HG02588 (cell line): Measurements from ENCODE around the gene TBCK.

ENCODE experiments used
- ATAC-seq: cut with Tn5 transposase; IDR thresholded peaks from one replicate; pipeline ENCODE4 v1.9.1; 2021; ENCODE audit warnings: mild to moderate bottlenecking, moderate library complexity; ENCODE audit not compliant: unreplicated experiment

Gene TBCK

DNA sequence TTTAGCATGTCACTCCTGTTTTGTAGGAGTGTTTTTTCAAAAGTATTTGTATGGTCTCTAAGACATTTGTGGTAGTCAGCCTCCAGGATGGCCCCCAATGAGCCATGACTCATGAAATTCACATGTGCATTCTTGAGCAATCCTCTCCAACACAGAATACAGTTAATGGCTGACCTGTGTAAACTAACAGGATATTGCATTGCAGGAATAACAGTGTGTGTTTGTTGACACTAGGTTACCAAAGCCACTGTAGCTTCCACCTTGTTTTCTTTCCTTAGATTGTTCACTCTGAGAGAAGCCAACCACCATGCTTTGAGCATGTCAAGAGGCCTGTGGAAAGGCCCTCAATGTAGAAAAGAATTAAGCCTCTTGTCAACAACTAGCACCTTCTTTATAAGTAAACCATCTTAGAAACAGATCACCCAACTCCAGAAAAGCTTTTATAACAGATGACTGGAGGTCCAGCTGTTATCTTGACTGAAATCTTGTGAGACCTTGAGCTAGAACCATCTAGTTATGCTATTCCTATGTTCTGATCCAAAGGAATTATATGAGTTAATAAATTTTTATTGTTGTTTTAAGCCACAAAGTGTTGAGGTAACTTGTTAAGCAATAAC lies 28.5 kb downstream of the TBCK start:
- ATAC-seq = no peak

GRCh38 chr4:106286611-106287010 lies 29.4 kb downstream of the TBCK start:
- no peak for ATAC-seq

- ATAC-seq = no peak
These were observed 31.8 kb downstream of the TBCK start for GRCh38 chr4:106284227-106284626.

DNA sequence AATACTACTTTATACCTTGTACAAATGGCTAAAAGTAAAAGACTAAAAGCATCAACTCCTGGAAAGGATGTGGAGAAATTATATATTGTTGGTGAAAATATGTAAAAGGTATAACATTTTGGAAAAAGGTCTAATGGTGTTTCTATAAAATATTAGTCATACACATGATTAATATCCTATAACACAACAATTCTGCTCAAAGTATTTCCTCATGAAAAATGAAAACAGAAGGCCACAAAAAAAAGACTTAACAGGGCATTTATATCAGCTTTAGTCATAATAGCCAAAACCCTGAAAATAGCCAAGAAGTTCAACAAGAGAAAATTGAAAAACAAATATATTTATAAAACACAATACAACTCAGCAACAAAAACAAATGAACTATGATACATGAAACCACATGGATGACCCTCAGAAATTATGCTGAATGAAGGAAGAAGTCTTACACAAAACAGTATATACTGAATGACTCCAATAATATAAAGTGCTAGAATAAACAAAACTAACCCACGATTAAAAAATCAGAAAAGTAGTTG lies 38.8 kb downstream of the TBCK start:
- no peak for ATAC-seq

DNA sequence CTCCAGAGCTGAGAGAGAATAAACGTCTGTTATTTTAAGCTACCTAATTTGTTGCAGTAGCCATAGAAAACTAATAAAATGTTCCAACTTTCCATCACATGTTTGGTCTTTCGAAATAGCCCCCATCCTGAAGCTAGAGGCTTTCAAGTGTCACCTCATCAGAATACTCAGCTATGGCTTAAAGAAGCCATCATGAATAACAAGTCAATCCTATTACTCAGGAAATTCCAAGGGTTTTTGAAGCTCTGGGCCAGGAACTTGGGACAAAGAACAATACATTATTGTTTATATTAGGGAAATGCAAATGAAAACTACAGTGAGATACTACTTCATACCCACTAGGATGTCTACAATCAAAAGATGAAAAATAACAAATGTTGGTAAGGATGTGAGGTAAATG lies 42.2 kb downstream of the TBCK start:
- no peak for ATAC-seq

GRCh38 chr4:106270736-106271135 lies 45.3 kb downstream of the TBCK start:
- no peak for ATAC-seq

GRCh38 chr4:106269711-106270110 lies 46.3 kb downstream of the TBCK start:
- no peak for ATAC-seq

GRCh38 chr4:106268786-106269185 lies 47.2 kb downstream of the TBCK start:
- no peak for ATAC-seq

DNA sequence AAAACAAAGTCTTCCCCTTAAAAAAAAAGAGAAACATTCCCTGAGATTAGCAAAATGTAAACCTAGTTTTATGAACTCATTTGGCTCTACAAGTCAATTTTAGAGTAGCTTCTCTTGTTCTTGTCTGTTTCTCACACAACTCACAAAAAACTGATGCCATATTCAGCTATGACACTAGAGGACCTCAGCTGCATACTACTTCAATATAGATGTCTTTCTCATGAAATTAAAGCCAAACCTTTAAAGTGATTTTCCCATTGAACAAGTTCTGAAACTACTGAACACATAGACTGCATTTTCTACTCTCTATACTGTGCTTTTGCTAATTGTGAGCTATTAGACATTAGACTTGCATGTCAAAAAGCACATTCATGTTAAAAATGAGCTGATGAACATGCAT lies 49.8 kb downstream of the TBCK start:
- ATAC-seq = no peak

GRCh38 chr4:106264331-106264728 lies 51.7 kb downstream of the TBCK start:
- no peak for ATAC-seq

DNA sequence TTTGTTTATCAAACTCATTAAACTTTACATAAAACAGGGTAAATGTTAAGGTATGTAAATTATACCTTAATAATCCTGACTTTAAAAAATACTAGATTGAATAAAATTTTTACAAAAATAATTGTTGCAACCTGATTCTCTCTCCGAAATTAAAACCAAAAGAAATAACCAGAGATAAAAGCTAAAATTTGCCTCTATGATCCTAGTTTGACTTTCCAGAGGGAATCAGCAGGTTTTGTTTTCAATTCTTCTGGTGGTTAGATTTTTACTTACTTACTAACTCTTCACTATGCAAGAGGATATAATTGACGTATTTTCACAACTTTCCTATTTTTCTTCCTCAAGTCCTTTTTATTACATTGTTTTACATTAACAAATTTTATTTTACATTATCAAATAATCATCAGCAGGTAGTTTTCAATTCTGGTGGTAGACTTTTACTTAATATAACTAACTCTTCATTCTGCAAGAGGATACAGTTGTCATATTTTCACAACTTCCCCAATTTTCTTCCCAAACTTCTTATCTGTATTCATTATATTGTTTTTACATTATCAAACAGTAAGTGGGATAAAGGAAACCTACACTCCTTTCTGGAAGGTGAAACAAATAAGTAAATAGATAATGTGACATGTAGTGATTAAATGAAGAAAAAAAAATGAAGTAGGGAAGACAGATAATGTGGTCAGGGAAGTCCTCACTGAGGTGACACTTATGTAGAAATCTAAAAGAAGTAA lies 52.2 kb downstream of the TBCK start:
- ATAC-seq = no peak

DNA sequence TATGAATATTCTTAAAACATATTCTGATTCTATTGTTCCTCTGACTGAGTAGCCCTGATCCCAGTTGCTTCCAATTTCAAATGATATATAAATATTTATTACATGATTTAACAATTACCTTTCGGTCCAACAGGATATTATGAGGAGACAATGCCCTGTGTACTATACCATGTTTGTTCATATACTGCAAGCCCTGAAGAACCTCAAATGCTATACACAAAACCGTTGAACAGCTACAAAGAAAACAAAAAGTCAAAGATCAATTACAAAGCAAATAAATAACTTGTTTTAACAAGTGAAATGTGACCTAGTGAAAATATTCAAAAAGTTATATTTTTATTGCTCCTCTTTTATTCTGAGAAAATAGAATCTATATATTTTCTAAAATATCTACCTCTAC lies 54.0 kb downstream of the TBCK start:
- ATAC-seq = no peak

GRCh38 chr4:106258145-106259045 lies 57.6 kb downstream of the TBCK start:
- no peak for ATAC-seq

- no peak for ATAC-seq
These were observed 59.8 kb downstream of the TBCK start for GRCh38 chr4:106256190-106256589.

DNA sequence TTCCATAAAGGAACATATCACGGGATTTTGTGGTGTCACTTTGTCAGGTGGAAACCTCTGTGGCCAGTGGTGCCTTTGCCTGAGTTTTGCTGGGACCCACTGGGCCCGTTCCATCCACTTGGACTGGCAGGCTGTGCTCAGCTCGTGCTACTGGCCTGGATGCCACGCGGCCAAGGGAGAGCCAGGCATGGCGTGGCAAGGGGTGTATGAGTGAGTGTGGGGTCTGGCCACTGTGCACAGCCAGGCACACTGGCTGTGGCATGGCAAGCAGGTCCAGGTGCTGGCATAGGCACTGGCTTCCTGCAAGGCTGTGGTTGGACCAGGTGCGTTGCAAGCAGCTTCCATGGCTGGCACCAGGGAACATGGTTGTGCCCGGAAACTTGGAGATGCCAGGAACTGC lies 60.8 kb downstream of the TBCK start:
- no peak for ATAC-seq

DNA sequence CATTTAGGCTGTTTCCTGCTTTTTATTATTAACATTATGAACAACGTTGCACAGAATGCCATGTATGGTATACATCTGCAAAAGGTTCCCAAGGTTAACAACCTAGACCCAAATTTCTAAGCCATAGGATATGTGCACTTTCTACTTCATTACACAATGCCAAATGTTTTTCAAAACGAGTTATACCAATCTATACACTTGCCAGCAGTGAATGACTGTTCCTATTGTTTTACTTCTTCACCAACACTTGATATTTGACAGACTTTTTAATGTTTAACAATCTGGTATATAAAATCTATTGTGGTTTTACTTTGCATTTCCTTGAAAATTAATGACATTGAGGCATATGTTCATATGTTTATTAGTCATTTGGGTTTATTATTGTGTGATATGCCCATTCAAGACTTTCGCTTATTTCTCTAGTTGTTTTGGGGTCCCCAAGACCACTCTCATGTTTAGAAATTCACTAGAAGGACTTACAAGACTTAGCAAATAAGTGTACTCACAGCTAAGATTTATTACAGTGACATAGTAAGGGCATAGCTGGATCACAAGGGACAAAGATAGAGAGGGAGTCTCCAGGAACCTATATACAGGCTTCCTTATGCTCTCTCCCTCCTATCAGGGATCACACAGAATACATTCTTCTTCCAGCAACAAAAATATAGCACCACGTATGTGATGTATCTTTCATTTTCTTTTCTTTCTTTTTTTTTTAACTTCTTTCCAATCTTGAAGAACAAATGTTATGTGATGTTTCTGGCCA lies 62.5 kb downstream of the TBCK start:
- no peak for ATAC-seq

DNA sequence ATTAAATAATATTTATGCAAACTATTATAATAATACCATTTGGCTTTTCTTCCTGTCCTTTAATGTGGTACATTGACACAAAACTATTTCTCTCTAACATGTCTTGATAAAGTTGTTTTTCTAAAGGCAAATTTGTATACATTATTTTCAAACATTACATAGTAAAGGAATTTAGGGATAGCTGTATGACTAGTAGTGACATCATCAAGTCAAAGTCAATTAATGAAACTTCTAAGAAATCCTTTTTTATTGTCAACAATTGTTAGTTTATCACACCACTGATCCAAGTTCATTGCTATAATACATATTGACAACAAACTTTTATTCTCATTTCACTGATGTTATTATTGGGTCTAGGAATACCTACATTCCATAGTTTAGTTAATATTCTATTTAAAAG lies 68.4 kb downstream of the TBCK start:
- no peak for ATAC-seq

DNA sequence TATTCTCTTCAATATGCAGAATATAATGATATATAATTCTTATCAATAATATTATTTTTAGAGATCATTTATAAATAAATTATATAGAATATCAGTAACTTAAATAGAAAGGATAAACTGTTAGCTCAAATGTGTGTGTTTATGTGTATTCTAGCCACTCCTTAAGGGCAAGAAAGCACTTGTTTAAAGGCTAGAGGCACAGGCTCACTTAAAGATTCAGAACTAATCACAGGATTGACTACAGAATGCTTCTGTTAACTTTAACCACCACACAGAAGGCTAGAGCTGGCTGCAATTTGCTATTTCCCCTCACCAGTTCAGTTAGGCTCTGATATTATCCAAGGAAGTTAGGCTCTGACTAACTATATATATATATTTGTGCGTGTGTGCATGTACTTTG lies 69.6 kb downstream of the TBCK start:
- no peak for ATAC-seq

- no peak for ATAC-seq
These were observed 70.8 kb downstream of the TBCK start for GRCh38 chr4:106245176-106245575.

DNA sequence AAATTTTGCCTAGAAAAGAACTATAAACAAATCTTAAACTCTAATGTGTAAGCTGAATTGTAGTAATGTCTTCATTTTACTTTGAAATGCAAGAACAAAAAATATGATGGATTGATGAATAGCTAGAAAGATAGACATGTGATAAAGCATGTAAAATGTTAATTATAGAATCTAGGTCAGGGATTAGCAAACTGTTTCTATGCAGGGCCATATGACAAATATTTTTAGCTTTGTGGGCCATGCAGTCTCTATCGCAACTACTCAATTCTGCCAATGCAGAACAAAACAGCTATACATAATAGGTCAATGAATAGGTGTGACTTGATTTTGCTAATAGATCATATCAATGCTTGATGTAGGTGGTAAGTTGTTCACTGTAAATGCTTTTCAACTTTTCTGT lies 75.3 kb downstream of the TBCK start:
- ATAC-seq = no peak
